Activated naive CD8-positive, alpha-beta T cell treated with anti-CD3 and anti-CD28 coated beads for 36 hours (primary cell): ENCODE measurements around the gene TMEM52. TPM values are rescaled to one million over a fixed set of nuclear protein-coding genes. Genes with fewer than 3 reads are reported as not detected.
A peak's percentile ranks its signal among the peaks of the same experiment; 100 is the strongest.
"Not testable (repeated sequence)": the region's sequence is repeated elsewhere in the genome, so short reads cannot be mapped to it uniquely, and the experiment has no call there.

Experiments used
- DNase-seq: peaks from one replicate; pipeline ENCODE4 v3.0.0; 2021
- H3K27ac Mint-ChIP-seq: one replicate; pipeline ENCODE4 v1.8.0; 2022; ENCODE audit warnings: mild to moderate bottlenecking, moderate library complexity, mixed read lengths
- H3K27me3 Mint-ChIP-seq: one replicate; pipeline ENCODE4 v1.8.0; 2022; ENCODE audit warnings: mild to moderate bottlenecking, mixed read lengths
- H3K36me3 Mint-ChIP-seq: one replicate; pipeline ENCODE4 v1.8.0; 2021; ENCODE audit warnings: mild to moderate bottlenecking, mixed read lengths
- H3K4me1 Mint-ChIP-seq: one replicate; pipeline ENCODE4 v1.8.0; 2021; ENCODE audit warnings: mixed read lengths
- H3K4me3 Mint-ChIP-seq: one replicate; pipeline ENCODE4 v1.8.0; 2022; ENCODE audit warnings: mild to moderate bottlenecking, moderate library complexity, mixed read lengths
- H3K9me3 Mint-ChIP-seq: one replicate; pipeline ENCODE4 v1.8.0; 2022; ENCODE audit warnings: mixed read lengths
- total RNA-seq, 2 experiments: library from RNA; stranded (reverse); gene quantifications; one replicate each; pipeline ENCODE4 v1.2.3, GENCODE V29; 2021

The TMEM52 gene
- total RNA-seq, 2 experiments from 2014 or later, result 2.4 to 2.7 TPM

GRCh38 chr1:1939296-1940122 is 20.4 kb upstream of the TMEM52 start:
- Mint-ChIP-seq H3K4me1 (no peaks in the 10 kb centered on the region), H3K4me3 (no peak overlapping the region), H3K27me3 (peaks cover 4% of the 10 kb centered on the region), H3K36me3 (no peaks in the 10 kb centered on the region), H3K9me3 (peaks cover 2% of the 10 kb centered on the region), H3K27ac (no peak overlapping the region)
- DNase-seq, result no peak

- Mint-ChIP-seq H3K4me1 (no peaks in the 10 kb centered on the region), H3K27ac (no peak overlapping the region), H3K9me3 (peaks cover 2% of the 10 kb centered on the region), H3K4me3 (no peak overlapping the region), H3K36me3 (no peaks in the 10 kb centered on the region), H3K27me3 (peaks cover 4% of the 10 kb centered on the region)
- DNase-seq, result no peak
Measured at GRCh38 chr1:1938613-1939295, 19.7 kb upstream of the TMEM52 start.

- no peaks in the 10 kb centered on the region for H3K36me3 Mint-ChIP-seq
Measured at GRCh38 chr1:1938276-1938573, 19.1 kb upstream of the TMEM52 start.

GRCh38 chr1:1937549-1938275 is 18.6 kb upstream of the TMEM52 start:
- Mint-ChIP-seq H3K36me3 (no peaks in the 10 kb centered on the region), H3K27me3 (peaks cover 4% of the 10 kb centered on the region), H3K27ac (no peak overlapping the region), H3K4me1 (no peaks in the 10 kb centered on the region), H3K9me3 (peaks cover 2% of the 10 kb centered on the region), H3K4me3 (no peak overlapping the region)
- no peak for DNase-seq

More at GRCh38 chr1:1938276-1938573, 19.1 kb upstream of the TMEM52 start:
- H3K4me1 Mint-ChIP-seq, result no peaks in the 10 kb centered on the region
- no peak overlapping the region for H3K4me3 Mint-ChIP-seq
- H3K27me3 Mint-ChIP-seq, result peaks cover 4% of the 10 kb centered on the region
- DNase-seq, result no peak
- peaks cover 2% of the 10 kb centered on the region for H3K9me3 Mint-ChIP-seq
- no peak overlapping the region for H3K27ac Mint-ChIP-seq

- Mint-ChIP-seq H3K27ac (no peak overlapping the region), H3K27me3 (peaks cover 4% of the 10 kb centered on the region), H3K4me3 (no peak overlapping the region), H3K4me1 (no peaks in the 10 kb centered on the region), H3K36me3 (no peaks in the 10 kb centered on the region), H3K9me3 (peaks cover 2% of the 10 kb centered on the region)
- no peak for DNase-seq
Measured at GRCh38 chr1:1937061-1937460, 18.0 kb upstream of the TMEM52 start.

GRCh38 chr1:1934848-1935247 is 15.8 kb upstream of the TMEM52 start:
- not testable (repeated sequence) for H3K9me3 Mint-ChIP-seq, H3K36me3 Mint-ChIP-seq, H3K27ac Mint-ChIP-seq, H3K4me1 Mint-ChIP-seq, H3K4me3 Mint-ChIP-seq, H3K27me3 Mint-ChIP-seq, DNase-seq

GRCh38 chr1:1929639-1930545 is 10.8 kb upstream of the TMEM52 start:
- peak overlapping the region; percentile 25 for H3K27ac Mint-ChIP-seq
- no peak overlapping the region for H3K4me3 Mint-ChIP-seq
- H3K9me3 Mint-ChIP-seq, result no peaks in the 10 kb centered on the region
- H3K36me3 Mint-ChIP-seq, result no peaks in the 10 kb centered on the region
- no peaks in the 10 kb centered on the region for H3K4me1 Mint-ChIP-seq
- DNase-seq, result no peak
- no peaks in the 10 kb centered on the region for H3K27me3 Mint-ChIP-seq

- Mint-ChIP-seq H3K36me3 (no peaks in the 10 kb centered on the region), H3K4me3 (no peak overlapping the region), H3K27me3 (no peaks in the 10 kb centered on the region), H3K4me1 (no peaks in the 10 kb centered on the region), H3K9me3 (no peaks in the 10 kb centered on the region), H3K27ac (no peak overlapping the region)
- no peak for DNase-seq
Measured at GRCh38 chr1:1929102-1929638, 10.1 kb upstream of the TMEM52 start.

GRCh38 chr1:1928231-1929101 is 9.4 kb upstream of the TMEM52 start:
- H3K4me3 Mint-ChIP-seq, result no peak overlapping the region
- H3K9me3 Mint-ChIP-seq, result no peaks in the 10 kb centered on the region
- no peaks in the 10 kb centered on the region for H3K36me3 Mint-ChIP-seq
- no peaks in the 10 kb centered on the region for H3K27me3 Mint-ChIP-seq
- H3K27ac Mint-ChIP-seq, result no peak overlapping the region
- H3K4me1 Mint-ChIP-seq, result no peaks in the 10 kb centered on the region
- DNase-seq, result no peak

GRCh38 chr1:1927751-1928150 is 8.7 kb upstream of the TMEM52 start:
- no peaks in the 10 kb centered on the region for H3K27me3 Mint-ChIP-seq
- H3K4me3 Mint-ChIP-seq, result no peak overlapping the region
- DNase-seq, result no peak
- no peaks in the 10 kb centered on the region for H3K9me3 Mint-ChIP-seq
- H3K27ac Mint-ChIP-seq, result no peak overlapping the region
- no peaks in the 10 kb centered on the region for H3K36me3 Mint-ChIP-seq
- H3K4me1 Mint-ChIP-seq, result no peaks in the 10 kb centered on the region

- no peak for DNase-seq
- Mint-ChIP-seq H3K4me1 (no peaks in the 10 kb centered on the region), H3K36me3 (no peaks in the 10 kb centered on the region)
Measured at GRCh38 chr1:1926886-1927660, 8.0 kb upstream of the TMEM52 start.

GRCh38 chr1:1926346-1926811 is 7.3 kb upstream of the TMEM52 start:
- no peak for DNase-seq
- Mint-ChIP-seq H3K36me3 (no peaks in the 10 kb centered on the region), H3K9me3 (no peaks in the 10 kb centered on the region), H3K27me3 (no peaks in the 10 kb centered on the region), H3K4me3 (no peak overlapping the region), H3K27ac (no peak overlapping the region), H3K4me1 (no peaks in the 10 kb centered on the region)

More at GRCh38 chr1:1926886-1927660, 8.0 kb upstream of the TMEM52 start:
- Mint-ChIP-seq H3K27me3 (no peaks in the 10 kb centered on the region), H3K27ac (no peak overlapping the region), H3K9me3 (no peaks in the 10 kb centered on the region), H3K4me3 (no peak overlapping the region)
